Measurements from ENCODE around the gene PDCD5. TPM values are rescaled to one million over a fixed set of nuclear protein-coding genes. Genes with fewer than 3 reads are reported as not detected.
"Not testable (repeated sequence)": the region's sequence is repeated elsewhere in the genome, so short reads cannot be mapped to it uniquely, and the experiment has no call there.

The PDCD5 gene
- polyA plus RNA-seq, 4 donors, result 114 to 136 (median 122) TPM

GRCh38 chr19:32573492-32573794, 7.5 kb upstream of the PDCD5 start:
- DNase-seq (ENCODE audit: low read depth in 4 of 4, low spot score in 3 of 4), result no peak

GRCh38 chr19:32576790-32577189, 4.2 kb upstream of the PDCD5 start:
- DNase-seq (ENCODE audit: low read depth in 4 of 4, low spot score in 3 of 4), result no peak

GRCh38 chr19:32580353-32580900, 563 bp upstream of the PDCD5 start:
- DNase-seq (ENCODE audit: low read depth in 4 of 4, low spot score in 3 of 4), result no peak

DNA sequence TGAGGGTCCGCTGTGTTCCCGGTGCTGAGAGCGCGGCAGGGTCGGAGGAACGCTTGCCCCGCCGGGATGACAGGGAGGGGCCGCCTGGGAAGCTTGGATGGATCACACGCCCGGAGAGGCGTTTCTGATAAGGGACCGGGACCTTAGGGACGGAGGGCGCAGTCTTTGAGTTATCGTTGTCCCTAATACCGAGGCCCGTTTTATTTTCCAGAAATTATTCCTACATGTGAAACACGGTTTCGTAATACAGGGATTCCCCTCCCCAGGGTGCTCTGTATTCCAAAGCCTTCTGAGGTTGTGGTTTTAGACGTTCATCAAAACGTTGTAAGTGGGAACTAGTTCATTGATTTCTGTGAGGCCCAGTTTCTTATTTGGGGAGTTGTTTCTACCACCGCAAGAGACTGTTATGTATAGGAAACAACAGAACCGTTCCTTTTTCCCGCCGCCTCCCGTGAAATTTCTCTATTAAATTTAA, 752 bp downstream of the PDCD5 start:
- DNase-seq (ENCODE audit: low read depth in 4 of 4, low spot score in 3 of 4), result peak in 1 of 4 donors; percentile 1

GRCh38 chr19:32587747-32588504, 6.9 kb downstream of the PDCD5 start:
- DNase-seq (ENCODE audit: low read depth in 4 of 4, low spot score in 3 of 4), result not testable (repeated sequence)

- DNase-seq (ENCODE audit: low read depth in 4 of 4, low spot score in 3 of 4), result no peak
Observed at GRCh38 chr19:32594021-32594420, 13.0 kb downstream of the PDCD5 start.

GRCh38 chr19:32595491-32595890, 14.5 kb downstream of the PDCD5 start:
- DNase-seq (ENCODE audit: low read depth in 4 of 4, low spot score in 3 of 4), result no peak

DNA sequence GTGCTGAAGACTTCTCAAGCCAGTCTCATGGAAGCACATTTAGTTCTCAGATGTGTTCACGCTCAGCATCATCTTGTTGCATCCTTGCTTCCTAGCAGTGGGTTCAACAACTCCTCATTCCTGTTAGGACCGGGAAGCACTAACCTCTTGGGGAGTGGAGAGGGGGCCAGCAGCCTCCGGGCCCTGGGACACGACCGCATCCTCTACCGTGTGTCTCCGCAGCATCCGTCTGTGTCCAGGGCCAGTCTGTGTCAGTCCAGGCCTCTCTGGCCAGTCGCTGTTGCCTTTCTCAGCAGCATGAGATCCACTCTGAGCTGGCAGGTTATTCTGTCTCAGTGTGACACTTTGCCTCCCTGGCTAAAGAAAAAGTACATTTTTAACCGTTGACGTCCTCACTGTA, 17.0 kb downstream of the PDCD5 start:
- DNase-seq (ENCODE audit: low read depth in 4 of 4, low spot score in 3 of 4), result no peak

GRCh38 chr19:32599258-32599657, 18.3 kb downstream of the PDCD5 start:
- no peak for DNase-seq (ENCODE audit: low read depth in 4 of 4, low spot score in 3 of 4)

DNA sequence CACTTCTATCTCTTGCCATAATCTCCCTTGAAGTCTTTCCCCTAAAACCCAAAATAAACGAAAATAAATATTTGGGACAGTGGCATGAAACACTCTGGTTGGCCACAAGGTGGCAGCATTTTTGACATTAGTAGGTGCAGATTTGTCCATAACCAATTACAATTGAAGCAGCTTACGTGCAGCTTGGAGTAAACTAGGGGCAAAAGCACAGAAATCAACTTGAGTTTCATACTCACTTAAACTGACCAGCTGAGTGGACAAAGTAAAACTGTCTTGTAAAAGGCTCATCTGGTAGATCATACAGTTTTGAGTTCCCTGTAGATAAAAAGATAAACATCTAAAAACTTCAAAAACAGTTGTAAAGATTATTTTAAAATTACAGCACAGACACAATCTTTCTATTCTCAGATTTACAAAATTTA, 18.8 kb downstream of the PDCD5 start:
- DNase-seq (ENCODE audit: low read depth in 4 of 4, low spot score in 3 of 4), result peak in 2 of 4 donors; percentile 7 to 23

DNA sequence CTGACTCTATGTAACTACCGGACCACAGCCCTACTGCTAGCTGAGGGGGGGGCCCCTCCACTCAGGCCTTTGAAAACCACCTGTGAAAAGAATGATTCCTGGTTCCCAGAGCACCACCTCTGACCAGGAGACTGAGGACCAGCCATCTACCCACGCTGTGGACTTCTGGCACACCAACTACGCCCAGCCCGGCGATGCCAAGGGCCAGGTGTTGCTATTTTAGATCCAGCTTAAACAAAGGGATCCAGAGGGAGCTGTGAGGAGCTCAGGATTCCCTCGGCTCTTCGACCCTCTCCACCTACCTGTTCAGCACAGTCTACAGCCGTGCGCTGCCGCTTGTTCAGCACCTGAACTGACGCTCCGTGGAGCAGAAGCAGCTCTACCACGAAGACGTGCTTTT, 23.0 kb downstream of the PDCD5 start:
- DNase-seq (ENCODE audit: low read depth in 4 of 4, low spot score in 3 of 4), result no peak

- DNase-seq (ENCODE audit: low read depth in 4 of 4, low spot score in 3 of 4), result no peak
Observed at GRCh38 chr19:32605544-32605943, 24.6 kb downstream of the PDCD5 start.

- no peak for DNase-seq (ENCODE audit: low read depth in 4 of 4, low spot score in 3 of 4)
Observed at GRCh38 chr19:32606289-32606688, 25.3 kb downstream of the PDCD5 start.

- no peak for DNase-seq (ENCODE audit: low read depth in 4 of 4, low spot score in 3 of 4)
Observed at GRCh38 chr19:32607479-32607878, 26.5 kb downstream of the PDCD5 start.

DNA sequence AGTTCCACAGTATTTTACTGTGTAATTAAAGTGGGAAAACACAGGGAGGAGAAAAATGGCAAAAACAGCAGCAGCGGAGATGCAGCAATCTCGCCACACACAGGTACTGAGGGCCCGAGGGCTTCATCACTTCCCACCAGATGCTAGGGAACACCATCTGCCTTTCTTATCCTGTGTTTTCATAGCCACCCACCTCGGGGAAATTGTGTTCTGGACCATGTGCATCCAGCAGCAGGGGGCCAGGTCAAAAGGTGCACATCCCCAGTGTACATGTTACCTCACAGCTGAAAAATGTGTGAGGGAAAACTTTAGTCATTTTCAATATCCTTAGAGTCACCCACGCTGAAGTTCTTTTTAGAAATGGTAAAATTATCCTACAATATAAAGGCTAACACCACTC, 30.2 kb downstream of the PDCD5 start:
- DNase-seq (ENCODE audit: low read depth in 4 of 4, low spot score in 3 of 4), result no peak

GRCh38 chr19:32613008-32613407, 32.0 kb downstream of the PDCD5 start:
- no peak for DNase-seq (ENCODE audit: low read depth in 4 of 4, low spot score in 3 of 4)

- DNase-seq (ENCODE audit: low read depth in 4 of 4, low spot score in 3 of 4), result no peak
Observed at GRCh38 chr19:32614916-32615315, 33.9 kb downstream of the PDCD5 start.

DNA sequence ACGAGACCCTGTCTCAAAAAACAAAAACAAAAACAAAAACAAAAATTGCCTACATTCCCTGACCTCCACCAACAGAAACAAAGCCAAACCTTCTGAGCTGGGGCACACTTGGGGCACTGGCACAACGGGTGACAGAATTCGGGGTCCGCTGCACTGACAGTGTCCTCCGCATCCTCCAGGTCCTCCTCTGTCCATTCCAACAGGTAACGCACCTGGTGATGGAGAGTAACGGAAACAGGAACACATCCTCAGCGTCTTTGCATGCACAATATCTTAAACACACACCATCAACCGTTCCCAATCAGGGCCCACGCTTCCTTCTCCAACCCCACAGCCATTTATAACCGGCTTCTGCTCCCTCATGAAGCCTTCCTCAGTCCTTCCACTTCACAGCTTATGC, 34.6 kb downstream of the PDCD5 start:
- DNase-seq (ENCODE audit: low read depth in 4 of 4, low spot score in 3 of 4), result no peak

DNA sequence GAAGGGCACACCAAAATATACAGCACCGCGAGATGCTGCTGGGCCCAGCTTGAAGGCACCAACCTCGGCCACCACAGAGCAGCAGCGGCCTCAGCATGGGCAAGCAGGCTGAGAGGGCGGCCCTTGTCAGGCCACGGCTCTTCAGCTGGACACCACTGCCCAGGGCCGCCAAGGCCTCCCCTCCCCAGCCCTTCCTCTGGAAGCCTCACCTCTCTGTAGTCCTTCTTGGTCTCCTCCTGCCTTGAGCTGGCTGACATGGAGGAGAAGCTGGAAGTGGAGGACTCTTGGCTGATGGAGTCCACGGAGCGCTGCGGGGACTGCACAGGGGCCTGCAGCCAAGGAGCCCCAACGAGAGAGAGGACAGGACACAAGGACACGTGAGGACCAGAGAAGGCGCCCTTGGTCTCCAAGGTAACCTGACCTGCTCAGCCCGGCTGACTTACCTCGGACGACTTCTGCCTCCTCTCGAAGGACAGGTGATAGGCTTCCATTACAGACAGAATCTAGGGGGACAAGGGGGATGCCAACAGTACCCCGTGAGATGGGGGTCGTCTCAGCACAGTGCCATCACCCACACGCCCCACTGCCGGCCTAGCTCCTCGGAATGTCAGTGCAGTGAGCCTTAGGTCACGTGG, 38.2 kb downstream of the PDCD5 start:
- DNase-seq (ENCODE audit: low read depth in 4 of 4, low spot score in 3 of 4), result no peak

DNA sequence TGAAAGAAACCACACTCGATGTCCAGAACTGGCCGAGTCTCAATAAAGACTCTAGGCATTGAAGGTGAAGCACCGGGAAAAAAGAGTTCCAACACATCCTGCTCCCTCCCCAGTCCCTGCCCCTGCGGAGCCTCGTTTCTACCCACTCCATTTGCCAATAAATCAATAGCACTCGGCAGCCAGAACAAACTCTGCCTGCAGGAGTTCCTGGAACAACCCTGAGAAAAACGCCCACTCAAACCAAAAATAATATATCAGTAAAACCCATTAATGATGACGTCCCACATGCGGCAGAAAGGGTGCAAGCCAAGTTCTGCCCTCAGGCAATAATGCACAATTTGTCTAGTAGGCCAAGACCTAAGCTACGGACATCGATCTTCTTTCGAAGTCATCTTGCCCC, 41.0 kb downstream of the PDCD5 start:
- no peak for DNase-seq (ENCODE audit: low read depth in 4 of 4, low spot score in 3 of 4)

DNA sequence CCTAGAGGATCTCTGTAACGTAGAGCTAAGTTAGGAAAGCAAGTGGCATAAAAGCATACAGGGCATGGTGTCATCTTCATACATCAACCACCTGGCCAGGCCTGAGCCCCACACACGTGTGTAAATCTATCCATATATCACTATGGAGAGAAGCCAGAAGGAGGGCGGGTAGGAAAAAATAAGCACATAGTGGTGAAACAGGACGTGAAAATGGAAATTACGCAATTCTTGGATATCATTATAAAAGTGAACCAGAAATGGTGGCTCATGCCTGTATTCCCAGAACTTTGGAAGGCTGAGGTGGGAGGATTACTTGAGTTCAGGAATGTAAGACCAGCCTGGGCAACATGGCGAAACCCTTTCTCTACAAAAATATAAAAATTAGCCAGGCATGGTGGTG, 43.4 kb downstream of the PDCD5 start:
- DNase-seq (ENCODE audit: low read depth in 4 of 4, low spot score in 3 of 4), result no peak

DNA sequence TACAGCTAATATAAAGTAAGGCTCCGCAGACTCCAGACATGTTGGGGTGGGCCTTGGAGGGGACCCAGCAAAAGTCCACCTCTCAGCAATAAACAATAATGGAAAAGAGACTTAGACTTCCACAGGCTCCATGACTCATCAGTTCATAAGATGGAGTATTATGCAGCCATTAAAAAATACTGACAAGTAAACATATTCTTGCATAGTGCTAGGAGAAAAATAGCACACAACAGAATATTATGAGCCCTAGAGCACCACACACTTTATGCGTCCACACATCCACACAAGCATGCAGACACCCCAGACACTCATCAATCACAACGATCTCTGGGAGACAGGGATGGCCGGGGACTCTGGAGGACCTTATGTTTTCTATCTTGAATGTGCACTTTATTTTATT, 46.0 kb downstream of the PDCD5 start:
- DNase-seq (ENCODE audit: low read depth in 4 of 4, low spot score in 3 of 4), result no peak
